ENCODE data around the gene SLC66A3. TPM values are rescaled to one million over a fixed set of nuclear protein-coding genes. Genes with fewer than 3 reads are reported as not detected.

The SLC66A3 gene
- total and polyA plus RNA-seq, 4 donors = 6.7 to 17.6 (median 9.3) TPM

DNA sequence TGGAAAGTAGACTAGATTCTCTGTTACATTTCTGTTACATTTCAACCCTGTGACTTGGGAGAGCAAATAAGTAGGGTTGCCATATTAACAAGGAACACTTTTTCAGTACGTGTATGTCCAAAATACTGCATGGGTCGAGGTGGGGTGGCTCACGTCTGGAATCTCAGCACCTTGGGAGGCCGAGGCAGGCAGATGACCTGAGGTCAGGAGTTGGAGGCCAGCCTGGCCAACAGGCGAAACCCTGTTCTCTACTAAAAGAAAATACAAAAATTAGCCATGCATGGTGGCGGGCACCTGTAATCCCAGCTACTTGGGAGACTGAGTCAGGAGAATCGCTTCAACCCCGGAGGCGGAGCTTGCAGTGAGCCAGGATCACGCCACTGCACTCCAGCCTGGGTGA, 11.2 kb downstream of the SLC66A3 start:
- Histone ChIP-seq H3K4me1 (ENCODE audit: control insufficient read depth in 4 of 4, insufficient read depth in 4 of 4, low read length in 3 of 4) (no peaks in the 10 kb centered on the region), H3K27ac (ENCODE audit: low read depth in 1 of 2, low read length in 2 of 2) (no peak overlapping the region), H3K36me3 (ENCODE audit: control insufficient read depth in 4 of 4, insufficient read depth in 3 of 4, low read depth in 1 of 4, low read length in 3 of 4) (peaks cover 0 to 2% (median 0%) of the 10 kb centered on the region in 4 donors), H3K9me3 (ENCODE audit: control insufficient read depth in 4 of 4, low read length in 3 of 4) (no peaks in the 10 kb centered on the region), H3K9ac (ENCODE audit: low read depth in 1 of 2, low read length in 2 of 2) (no peak overlapping the region), H3K4me3 (ENCODE audit: low read depth in 1 of 3, low read length in 3 of 3) (no peak overlapping the region), H3K27me3 (ENCODE audit: control insufficient read depth in 4 of 4, insufficient read depth in 4 of 4, low read length in 3 of 4) (no peaks in the 10 kb centered on the region)
- 91% methylated on average over 10 of the region's 10 CpGs for WGBS
- DNase-seq (ENCODE audit: low spot score) = no peak
- TF ChIP-seq HNF4A (conservative IDR thresholded peaks at IDR 0.05) = no peak

DNA sequence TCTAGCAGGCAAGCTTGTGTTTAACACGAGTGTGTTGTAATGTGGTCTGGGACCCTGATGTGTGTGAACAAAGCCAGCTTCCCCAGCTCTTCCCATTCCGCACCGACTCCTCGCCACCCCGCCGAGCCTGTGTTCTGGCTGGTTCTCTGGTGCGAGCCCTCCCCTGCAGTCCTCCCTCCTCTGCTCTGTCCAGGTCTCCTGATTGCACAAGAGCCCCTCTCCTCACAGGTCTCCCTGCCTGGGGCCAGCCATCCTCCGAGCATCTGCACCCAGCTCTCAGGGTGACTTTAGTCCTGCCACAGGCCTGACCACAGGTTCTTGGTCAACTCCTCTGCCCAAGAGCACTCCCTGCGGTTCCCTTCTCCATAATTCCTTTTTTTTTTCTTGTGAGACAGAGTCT, 13.2 kb downstream of the SLC66A3 start:
- Histone ChIP-seq H3K27ac (ENCODE audit: low read depth in 1 of 2, low read length in 2 of 2) (no peak overlapping the region), H3K4me3 (ENCODE audit: low read depth in 1 of 3, low read length in 3 of 3) (no peak overlapping the region), H3K4me1 (ENCODE audit: control insufficient read depth in 4 of 4, insufficient read depth in 4 of 4, low read length in 3 of 4) (no peaks in the 10 kb centered on the region), H3K36me3 (ENCODE audit: control insufficient read depth in 4 of 4, insufficient read depth in 3 of 4, low read depth in 1 of 4, low read length in 3 of 4) (peaks cover 0 to 2% (median 0%) of the 10 kb centered on the region in 4 donors), H3K27me3 (ENCODE audit: control insufficient read depth in 4 of 4, insufficient read depth in 4 of 4, low read length in 3 of 4) (no peaks in the 10 kb centered on the region), H3K9ac (ENCODE audit: low read depth in 1 of 2, low read length in 2 of 2) (no peak overlapping the region), H3K9me3 (ENCODE audit: control insufficient read depth in 4 of 4, low read length in 3 of 4) (no peaks in the 10 kb centered on the region)
- no peak for DNase-seq (ENCODE audit: low spot score)
- 85% methylated on average over 9 of the region's 9 CpGs for WGBS
- TF ChIP-seq, protein P1, sequence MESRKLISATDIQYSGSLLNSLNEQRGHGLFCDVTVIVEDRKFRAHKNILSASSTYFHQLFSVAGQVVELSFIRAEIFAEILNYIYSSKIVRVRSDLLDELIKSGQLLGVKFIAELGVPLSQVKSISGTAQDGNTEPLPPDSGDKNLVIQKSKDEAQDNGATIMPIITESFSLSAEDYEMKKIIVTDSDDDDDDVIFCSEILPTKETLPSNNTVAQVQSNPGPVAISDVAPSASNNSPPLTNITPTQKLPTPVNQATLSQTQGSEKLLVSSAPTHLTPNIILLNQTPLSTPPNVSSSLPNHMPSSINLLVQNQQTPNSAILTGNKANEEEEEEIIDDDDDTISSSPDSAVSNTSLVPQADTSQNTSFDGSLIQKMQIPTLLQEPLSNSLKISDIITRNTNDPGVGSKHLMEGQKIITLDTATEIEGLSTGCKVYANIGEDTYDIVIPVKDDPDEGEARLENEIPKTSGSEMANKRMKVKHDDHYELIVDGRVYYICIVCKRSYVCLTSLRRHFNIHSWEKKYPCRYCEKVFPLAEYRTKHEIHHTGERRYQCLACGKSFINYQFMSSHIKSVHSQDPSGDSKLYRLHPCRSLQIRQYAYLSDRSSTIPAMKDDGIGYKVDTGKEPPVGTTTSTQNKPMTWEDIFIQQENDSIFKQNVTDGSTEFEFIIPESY (IDR thresholded peaks at IDR 0.05) = no peak
- no peak for TF ChIP-seq NR2F2 (IDR thresholded peaks at IDR 0.05)
- TF ChIP-seq FOXA2 (IDR thresholded peaks at IDR 0.05) = no peak
- TF ChIP-seq HNF4A (conservative IDR thresholded peaks at IDR 0.05) = no peak

DNA sequence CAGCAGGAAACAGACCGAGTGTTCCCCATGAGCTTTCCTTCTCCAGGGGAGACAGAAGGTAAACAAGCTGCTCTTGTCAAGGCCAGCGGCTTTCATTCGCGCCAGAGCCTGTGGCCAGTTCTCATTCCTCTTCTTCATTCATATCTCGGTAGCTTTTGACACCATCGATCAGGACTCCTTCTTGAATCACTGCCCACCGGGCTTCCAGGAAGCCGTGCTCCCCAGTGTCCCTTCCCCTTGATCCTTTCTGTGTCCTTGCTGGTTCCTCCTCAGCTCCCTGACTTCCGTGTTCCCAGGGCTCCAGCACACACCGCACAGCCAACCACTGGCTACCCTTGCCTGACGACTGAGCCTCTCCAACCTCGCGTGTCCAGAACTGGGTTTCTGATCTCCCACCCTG, 14.1 kb downstream of the SLC66A3 start:
- Histone ChIP-seq H3K27ac (ENCODE audit: low read depth in 1 of 2, low read length in 2 of 2) (no peak overlapping the region), H3K27me3 (ENCODE audit: control insufficient read depth in 4 of 4, insufficient read depth in 4 of 4, low read length in 3 of 4) (no peaks in the 10 kb centered on the region), H3K36me3 (ENCODE audit: control insufficient read depth in 4 of 4, insufficient read depth in 3 of 4, low read depth in 1 of 4, low read length in 3 of 4) (peaks cover 0 to 2% (median 0%) of the 10 kb centered on the region in 4 donors), H3K4me3 (ENCODE audit: low read depth in 1 of 3, low read length in 3 of 3) (no peak overlapping the region), H3K9ac (ENCODE audit: low read depth in 1 of 2, low read length in 2 of 2) (no peak overlapping the region), H3K9me3 (ENCODE audit: control insufficient read depth in 4 of 4, low read length in 3 of 4) (no peaks in the 10 kb centered on the region), H3K4me1 (ENCODE audit: control insufficient read depth in 4 of 4, insufficient read depth in 4 of 4, low read length in 3 of 4) (no peaks in the 10 kb centered on the region)
- DNase-seq (ENCODE audit: low spot score) = no peak
- TF ChIP-seq RAD21 (IDR thresholded peaks at IDR 0.05) (no peak), JUND (IDR thresholded peaks at IDR 0.05) (no peak), HNF4A (conservative IDR thresholded peaks at IDR 0.05) (no peak), FOXA1 (IDR thresholded peaks at IDR 0.05) (no peak), SP1 (IDR thresholded peaks at IDR 0.05) (no peak), RXRA (IDR thresholded peaks at IDR 0.05) (no peak), TAF1 (conservative IDR thresholded peaks at IDR 0.05) (no peak), CTCF (IDR thresholded peaks at IDR 0.05; ENCODE audit: low read depth, low read length, missing input control) (no peak), YY1 (IDR thresholded peaks at IDR 0.05) (no peak), NR2F2 (IDR thresholded peaks at IDR 0.05) (no peak), REST (IDR thresholded peaks at IDR 0.05) (no peak), FOXA2 (IDR thresholded peaks at IDR 0.05) (no peak), HNF4G (IDR thresholded peaks at IDR 0.05) (no peak), GABPA (IDR thresholded peaks at IDR 0.05 in 1 of 2, conservative IDR thresholded peaks at IDR 0.05 in 1 of 2) (no peak), MAX (IDR thresholded peaks at IDR 0.05) (no peak), EGR1 (IDR thresholded peaks at IDR 0.05; ENCODE audit: low read depth in 2 of 2) (no peak)
- TF ChIP-seq, protein P2, sequence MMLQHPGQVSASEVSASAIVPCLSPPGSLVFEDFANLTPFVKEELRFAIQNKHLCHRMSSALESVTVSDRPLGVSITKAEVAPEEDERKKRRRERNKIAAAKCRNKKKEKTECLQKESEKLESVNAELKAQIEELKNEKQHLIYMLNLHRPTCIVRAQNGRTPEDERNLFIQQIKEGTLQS (IDR thresholded peaks at IDR 0.05) = no peak
- TF ChIP-seq, protein P1 (IDR thresholded peaks at IDR 0.05) = no peak
- 69% methylated on average over 13 of the region's 13 CpGs for WGBS
